ENCODE data around the gene SF3A1. TPM values are rescaled to one million over a fixed set of nuclear protein-coding genes. Genes with fewer than 3 reads are reported as not detected.
A peak's percentile ranks its signal among the peaks of the same experiment; 100 is the strongest.

The SF3A1 gene
- total and polyA plus RNA-seq, 3 donors from 2014 or later, result 159 to 272 (median 174) TPM

- TF ChIP-seq POLR2A (IDR thresholded peaks at IDR 0.05) (peak; percentile 57), CTCF (IDR thresholded peaks at IDR 0.05) (no peak)
- WGBS, 2 donors, result 0 to 1% methylated on average over 27 to 39 of the region's 85 CpGs
- H3K9me3 ChIP-seq, result no peaks in the 10 kb centered on the region
- peak within 1 kb of the TSS; percentile 85 for H3K27ac ChIP-seq
- H3K4me3 ChIP-seq, result peak within 1 kb of the TSS; percentile 90 to 92
- peaks cover 35% of the 10 kb centered on the region for H3K4me1 ChIP-seq
- H3K36me3 ChIP-seq (ENCODE audit: low read depth, missing control alignments), result no peaks in the 10 kb centered on the region
- peak; percentile 99 for DNase-seq
- intact Hi-C loops (cut with DNase I; ENCODE audit: low total_unique reads), result no loop called here
- no peaks in the 10 kb centered on the region for H3K27me3 ChIP-seq
Observed at GRCh38 chr22:30289141-30289979, 67.3 kb downstream of the SF3A1 start, which contains the start of gene CASTOR1. CASTOR1 (minus strand) TSS chr22:30289505; CDS start chr22:30289497, 8 bp downstream.

DNA sequence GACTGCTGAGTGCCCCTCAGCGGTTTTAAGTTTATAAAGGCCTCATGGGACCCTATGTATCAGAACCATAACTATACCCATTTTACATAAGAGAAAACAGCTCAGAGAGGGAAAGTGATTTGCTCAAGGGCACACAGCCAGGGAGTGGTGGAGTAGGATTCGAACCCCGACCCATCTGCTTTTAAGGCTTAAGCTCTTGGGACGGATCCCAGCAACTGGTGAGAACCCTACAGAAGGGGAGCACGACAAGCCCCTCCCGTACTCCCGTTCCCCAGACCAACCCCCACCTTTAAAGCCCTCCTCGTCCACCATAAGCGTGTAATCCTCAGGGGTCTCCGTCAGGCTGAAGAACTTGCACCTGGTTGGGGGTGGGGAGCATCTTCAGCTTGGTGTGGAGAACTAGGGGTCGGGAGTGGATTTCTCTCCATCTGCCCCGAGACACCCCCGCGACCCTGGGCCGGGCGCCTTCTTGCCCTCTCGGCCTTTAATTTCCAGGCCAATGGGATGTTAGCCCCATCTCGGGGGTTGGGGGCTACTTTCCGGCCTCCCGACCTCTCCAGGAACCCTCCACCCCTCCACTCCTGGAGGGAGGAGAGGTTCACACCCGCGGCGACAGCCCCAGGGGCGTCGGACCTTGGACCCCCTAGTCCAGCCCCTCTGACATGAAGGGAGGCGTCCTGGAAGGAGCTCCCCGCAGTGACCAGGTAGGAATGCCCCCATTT is 68.1 kb downstream of the SF3A1 start:
- H3K4me3 ChIP-seq, result peak overlapping the region; percentile 90 to 92
- H3K4me1 ChIP-seq, result peaks cover 35% of the 10 kb centered on the region
- no peaks in the 10 kb centered on the region for H3K36me3 ChIP-seq (ENCODE audit: low read depth, missing control alignments)
- H3K27me3 ChIP-seq, result no peaks in the 10 kb centered on the region
- TF ChIP-seq POLR2A (IDR thresholded peaks at IDR 0.05) (no peak), CTCF (IDR thresholded peaks at IDR 0.05) (no peak)
- intact Hi-C loops (cut with DNase I; ENCODE audit: low total_unique reads), result no loop called here
- no peak for DNase-seq
- no peaks in the 10 kb centered on the region for H3K9me3 ChIP-seq
- peak overlapping the region; percentile 85 for H3K27ac ChIP-seq
- WGBS, 2 donors, result 7 to 11% methylated on average over 9 to 27 of the region's 27 CpGs

DNA sequence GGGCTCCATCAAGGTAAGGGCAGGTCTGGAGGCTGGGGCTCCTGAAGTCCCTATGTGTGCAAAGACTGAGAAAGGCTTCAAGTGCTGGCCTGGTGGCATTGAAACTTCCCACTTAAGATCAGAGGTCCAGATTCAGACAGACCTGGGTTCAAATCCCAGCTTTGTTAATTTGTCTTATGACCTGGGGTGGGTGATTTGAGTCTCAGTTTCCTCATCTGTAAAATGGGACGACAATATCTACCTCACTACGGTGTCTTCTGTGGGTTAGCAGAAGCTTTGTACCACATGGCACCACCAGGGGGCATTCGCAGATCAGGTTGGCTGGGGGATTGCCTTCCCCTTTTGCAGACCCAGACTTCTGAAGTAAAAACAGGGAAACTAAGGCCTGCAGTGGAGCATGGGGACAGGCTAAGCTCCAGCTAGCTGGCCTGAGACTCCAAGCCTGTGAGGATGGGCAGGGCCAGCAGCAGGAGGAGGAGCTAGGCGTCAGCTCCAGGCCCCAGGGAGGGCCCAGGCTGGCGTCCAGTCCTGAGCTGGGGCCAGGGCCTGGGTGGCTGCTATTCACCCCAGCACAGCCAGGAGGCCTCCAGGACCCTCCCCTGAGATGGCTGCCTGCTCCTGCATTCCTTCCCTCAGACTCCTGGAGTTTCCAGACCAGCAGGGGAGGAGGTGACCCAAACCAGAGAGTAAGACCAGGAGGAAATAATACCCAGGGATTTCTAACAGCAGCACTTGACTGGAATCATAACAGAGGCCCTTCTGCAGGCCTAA is 68.9 kb downstream of the SF3A1 start:
- Histone ChIP-seq H3K9me3 (no peaks in the 10 kb centered on the region), H3K27ac (peak overlapping the region; percentile 85), H3K36me3 (ENCODE audit: low read depth, missing control alignments) (no peaks in the 10 kb centered on the region), H3K4me3 (peak overlapping the region in 1 of 2 donors; percentile 90), H3K27me3 (no peaks in the 10 kb centered on the region), H3K4me1 (peaks cover 35% of the 10 kb centered on the region)
- peak; percentile 91 for DNase-seq
- intact Hi-C loops (cut with DNase I; ENCODE audit: low total_unique reads), result loop anchor here (2.0 kb wide), 1 partner anchor 103 kb away; no protein-coding TSS in a partner anchor
- TF ChIP-seq CTCF (IDR thresholded peaks at IDR 0.05), result peak; percentile 66 to 89 (median 67)
- TF ChIP-seq POLR2A (IDR thresholded peaks at IDR 0.05), result no peak
- 20 to 35% methylated on average over 5 of the region's 5 CpGs for WGBS, 2 donors

GRCh38 chr22:30286813-30287647 is 69.7 kb downstream of the SF3A1 start:
- peak; percentile 80 for DNase-seq
- Histone ChIP-seq H3K9me3 (no peaks in the 10 kb centered on the region), H3K4me1 (peaks cover 35% of the 10 kb centered on the region), H3K27me3 (no peaks in the 10 kb centered on the region), H3K27ac (no peak overlapping the region), H3K36me3 (ENCODE audit: low read depth, missing control alignments) (no peaks in the 10 kb centered on the region), H3K4me3 (no peak overlapping the region)
- WGBS, 2 donors, result 68 to 73% methylated on average over 19 to 31 of the region's 31 CpGs
- TF ChIP-seq POLR2A (IDR thresholded peaks at IDR 0.05) (no peak), CTCF (IDR thresholded peaks at IDR 0.05) (peak; percentile 84 to 94 (median 90))
- intact Hi-C loops (cut with DNase I; ENCODE audit: low total_unique reads), result loop anchor here (2.0 kb wide), 1 partner anchor 104 kb away; no protein-coding TSS in a partner anchor

Measured in testis (tissue), 3 donors.